Left cardiac atrium (tissue), 4 donors: ENCODE data around the gene PAQR8. TPM values are rescaled to one million over a fixed set of nuclear protein-coding genes. Genes with fewer than 3 reads are reported as not detected.
"Not testable (repeated sequence)": the region's sequence is repeated elsewhere in the genome, so short reads cannot be mapped to it uniquely, and the experiment has no call there.

Experiments used
- ATAC-seq, 2 donors: fragments of 200-7000 bp; cut with Tn5 transposase; one replicate each; pipeline ENCODE4 v1.9.1; 2020; ENCODE audit warnings: mild to moderate bottlenecking in 2 of 2, moderate library complexity in 2 of 2
- DNase-seq: peaks from one replicate; pipeline ENCODE4 v3.0.0-alpha.2; 2020
- intact Hi-C, 2 donors: fragments of 100-400 bp; cut with DNase I; formaldehyde crosslinking; loops; one replicate each; pipeline versions ENCODE4 v1.14.1 to v1.15.1; 2022 to 2023
- total RNA-seq, 2 donors: library from RNA; stranded (reverse); fragmentation: NEBNext Ultra II Directional; extraction: Animal tissue kit (Norgen Biotek cat#: 25700); gene quantifications; one replicate each; pipeline ENCODE4 v1.2.1, GENCODE V29; 2021
- donor health status: DM: no; HTN: yes; CAD: no.
- donor health status: DM: no; HTN: yes; CAD: no; lungs with severe emphysema.
- donor health status: DM: yes; HTN: yes; CAD: no.
- donor health status: Dilated cardiomyopathy.

The PAQR8 gene
- total RNA-seq, 2 donors from 2014 or later = 3.0 to 3.9 TPM

GRCh38 chr6:52420668-52421358, 58.9 kb downstream of the PAQR8 start:
- ATAC-seq (peak; percentile 6 to 30), DNase-seq (no peak)
- intact Hi-C loops = loop anchor here in 1 of 2 donors (5.0 kb wide), 1 partner anchor 76 kb away; no protein-coding TSS in a partner anchor

- ATAC-seq (no peak), DNase-seq (no peak)
- intact Hi-C loops = loop anchor here in 1 of 2 donors (5.0 kb wide), 1 partner anchor 75 kb away; no protein-coding TSS in a partner anchor
Observed at GRCh38 chr6:52422156-52422555, 60.2 kb downstream of the PAQR8 start.

DNA sequence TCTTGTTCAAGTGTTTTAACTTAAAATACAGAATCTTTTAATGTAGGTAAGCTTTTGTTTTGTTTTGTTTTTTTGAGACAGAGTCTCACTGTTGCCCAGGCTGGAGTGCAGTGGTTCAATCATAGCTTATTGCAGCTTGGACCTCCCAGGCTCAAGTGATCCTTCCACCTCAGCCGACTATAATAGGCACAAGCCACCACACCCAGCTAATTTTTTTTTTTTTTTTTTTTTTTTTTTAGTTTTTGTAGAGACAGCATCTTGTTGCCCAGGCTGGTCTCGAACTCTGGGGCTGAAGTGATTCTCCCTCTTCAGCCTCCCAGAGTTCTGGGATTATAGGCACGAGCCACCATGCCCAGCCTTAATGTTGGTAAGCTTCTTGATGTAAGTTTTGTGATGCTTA, 61.5 kb downstream of the PAQR8 start:
- no peak for ATAC-seq
- intact Hi-C loops = loop anchor here in 1 of 2 donors (5.0 kb wide), 1 partner anchor 74 kb away; no protein-coding TSS in a partner anchor
- DNase-seq = no peak

- peak in 1 of 2 donors; percentile 53 for ATAC-seq
- peak; percentile 57 for DNase-seq
- intact Hi-C loops = loop anchor here in 1 of 2 donors (5.0 kb wide), 1 partner anchor 73 kb away; no protein-coding TSS in a partner anchor
Observed at GRCh38 chr6:52423971-52424381, 62.0 kb downstream of the PAQR8 start.

GRCh38 chr6:52424513-52424912, 62.6 kb downstream of the PAQR8 start:
- no peak for DNase-seq
- intact Hi-C loops = loop anchor here in 1 of 2 donors (5.0 kb wide), 1 partner anchor 73 kb away; no protein-coding TSS in a partner anchor
- ATAC-seq = no peak

DNA sequence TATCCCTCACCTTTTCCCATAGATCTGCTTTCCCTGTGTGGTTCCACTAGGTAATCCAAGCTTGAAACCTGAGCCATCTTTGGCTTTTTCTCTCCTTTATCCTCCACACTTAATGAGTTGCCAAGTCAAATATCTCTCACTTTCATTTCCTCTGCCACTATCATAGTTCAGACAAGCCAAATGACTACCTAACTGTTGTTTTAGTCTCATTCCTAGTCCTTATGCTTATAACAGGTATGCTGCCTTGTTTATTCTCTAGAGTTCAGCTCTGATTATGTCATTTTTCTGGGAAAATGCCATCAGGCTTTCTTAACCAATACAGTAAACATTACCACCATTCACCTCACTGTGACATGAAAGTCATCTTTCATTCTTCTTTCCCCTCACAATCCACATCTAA, 64.7 kb downstream of the PAQR8 start:
- intact Hi-C loops = no loop called here
- no peak for DNase-seq

DNA sequence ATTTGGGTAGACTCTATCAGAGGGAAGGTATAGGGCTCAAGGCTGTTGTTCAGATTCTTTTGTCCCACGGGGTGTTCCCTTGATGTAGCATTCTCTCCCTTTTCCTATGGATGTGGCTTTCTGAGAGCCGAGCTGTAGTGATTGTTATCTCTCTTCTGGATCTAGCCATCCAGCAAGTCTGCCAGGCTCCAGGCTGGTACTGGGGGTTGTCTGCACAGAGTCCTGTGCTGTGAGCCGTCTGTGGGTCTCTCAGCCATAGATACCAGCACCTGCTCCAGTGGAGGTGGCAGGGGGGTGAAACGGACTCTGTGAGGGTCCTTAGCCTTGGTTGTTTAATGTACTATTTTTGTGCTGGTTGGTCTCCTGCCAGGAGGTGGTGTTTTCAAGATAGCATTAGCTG, 71.3 kb downstream of the PAQR8 start:
- ATAC-seq, DNase-seq, intact Hi-C loops: not testable (repeated sequence)

More for the DNA sequence above, 64.7 kb downstream of the PAQR8 start:
- no peak for ATAC-seq

GRCh38 chr6:52435345-52435744, 73.4 kb downstream of the PAQR8 start:
- ATAC-seq (no peak), DNase-seq (no peak)
- intact Hi-C loops = no loop called here

GRCh38 chr6:52438926-52439325, 77.0 kb downstream of the PAQR8 start:
- DNase-seq (no peak), ATAC-seq (no peak)

DNA sequence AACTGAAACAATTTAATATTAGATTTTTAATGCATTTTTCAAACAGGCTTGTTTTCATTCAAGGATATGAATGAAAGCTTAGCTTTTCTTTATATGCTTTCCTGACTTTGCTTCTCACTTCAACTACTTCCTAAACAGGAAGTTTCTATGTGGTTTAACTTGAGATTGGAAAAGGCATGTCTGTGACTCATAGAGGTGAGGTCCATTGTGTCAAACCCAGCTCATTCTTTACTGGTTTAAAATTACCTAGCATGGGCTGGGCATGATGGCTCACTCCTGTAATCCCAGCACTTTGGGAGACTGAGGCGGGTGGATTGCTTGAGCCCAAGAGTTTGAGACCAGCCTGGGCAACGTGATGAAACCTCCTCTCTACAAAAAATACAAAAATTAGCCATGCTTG, 92.6 kb downstream of the PAQR8 start:
- intact Hi-C loops = no loop called here
- ATAC-seq (no peak), DNase-seq (no peak)

More at GRCh38 chr6:52438926-52439325, 77.0 kb downstream of the PAQR8 start:
- intact Hi-C loops = no loop called here

DNA sequence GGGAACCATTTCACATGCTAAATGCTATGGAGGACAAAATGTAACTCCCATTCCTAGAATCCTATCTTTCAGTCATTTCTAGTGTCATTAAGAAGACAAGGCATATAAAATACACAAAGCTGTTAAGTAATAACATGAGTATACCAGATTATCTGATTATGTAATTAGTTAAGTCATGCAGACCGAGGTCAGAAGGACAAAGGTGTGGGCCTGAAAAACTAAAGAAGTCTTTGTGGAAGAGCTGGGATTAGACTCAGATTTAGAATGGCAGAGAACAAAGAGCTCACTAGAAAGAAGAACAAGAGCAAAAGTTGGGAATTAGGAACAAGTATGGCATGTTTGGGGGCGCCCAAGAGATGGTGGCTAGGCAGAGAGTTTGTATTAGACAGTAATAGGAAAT, 95.1 kb downstream of the PAQR8 start:
- DNase-seq (no peak), ATAC-seq (no peak)
- intact Hi-C loops = no loop called here

Other genes with a start within 250 kb of the PAQR8 start
- not detected for gene IL17A, start 175.8 kb upstream of the PAQR8 start, total RNA-seq
- not detected for gene IL17F, start 117.7 kb upstream of the PAQR8 start, total RNA-seq
- 10 to 100 TPM; 27.2 to 28.4 TPM for gene MCM3, start 77.4 kb upstream of the PAQR8 start, total RNA-seq
- gene EFHC1, start 58.2 kb downstream of the PAQR8 start, total RNA-seq = 1 to 10 TPM; 7.3 to 7.9 TPM
- gene TRAM2, start 214.9 kb downstream of the PAQR8 start, total RNA-seq = 10 to 100 TPM; 14.1 to 19.2 TPM